Omental fat pad (tissue), 4 donors: ENCODE data around the gene ENO4. TPM values are rescaled to one million over a fixed set of nuclear protein-coding genes. Genes with fewer than 3 reads are reported as not detected.

Source experiments
- ATAC-seq: fragments of 150-250 bp; one replicate; pipeline ENCODE4 v1.9.1; 2016; ENCODE audit warnings: mild to moderate bottlenecking, moderate library complexity; ENCODE audit not compliant: low FRiP score
- DNase-seq: peaks from one replicate; pipeline ENCODE4 v3.0.0-alpha.2; 2019; ENCODE audit warnings: low spot score
- total RNA-seq, 4 donors: library from RNA; depleted of rRNA; stranded (reverse); fragments of >200 nt; gene quantifications; one replicate each; pipeline ENCODE4 v1.1.0, GENCODE V29; 2016
- TF ChIP-seq, protein P1 (sequence below), 3 donors: fragments of 450-650 bp; IDR thresholded peaks; one replicate each; pipeline ENCODE4 v1.5.1; 2016 to 2017; ENCODE audit warnings: antibody characterized with exemption in 3 of 3, mild to moderate bottlenecking in 3 of 3, moderate library complexity in 2 of 3

The ENO4 gene
- total RNA-seq, 4 donors from 2014 or later: 0.46 to 4.3 TPM; not detected in 2

- DNase-seq (no peak), ATAC-seq (no peak)
- TF ChIP-seq, protein P1, sequence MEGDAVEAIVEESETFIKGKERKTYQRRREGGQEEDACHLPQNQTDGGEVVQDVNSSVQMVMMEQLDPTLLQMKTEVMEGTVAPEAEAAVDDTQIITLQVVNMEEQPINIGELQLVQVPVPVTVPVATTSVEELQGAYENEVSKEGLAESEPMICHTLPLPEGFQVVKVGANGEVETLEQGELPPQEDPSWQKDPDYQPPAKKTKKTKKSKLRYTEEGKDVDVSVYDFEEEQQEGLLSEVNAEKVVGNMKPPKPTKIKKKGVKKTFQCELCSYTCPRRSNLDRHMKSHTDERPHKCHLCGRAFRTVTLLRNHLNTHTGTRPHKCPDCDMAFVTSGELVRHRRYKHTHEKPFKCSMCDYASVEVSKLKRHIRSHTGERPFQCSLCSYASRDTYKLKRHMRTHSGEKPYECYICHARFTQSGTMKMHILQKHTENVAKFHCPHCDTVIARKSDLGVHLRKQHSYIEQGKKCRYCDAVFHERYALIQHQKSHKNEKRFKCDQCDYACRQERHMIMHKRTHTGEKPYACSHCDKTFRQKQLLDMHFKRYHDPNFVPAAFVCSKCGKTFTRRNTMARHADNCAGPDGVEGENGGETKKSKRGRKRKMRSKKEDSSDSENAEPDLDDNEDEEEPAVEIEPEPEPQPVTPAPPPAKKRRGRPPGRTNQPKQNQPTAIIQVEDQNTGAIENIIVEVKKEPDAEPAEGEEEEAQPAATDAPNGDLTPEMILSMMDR (IDR thresholded peaks at IDR 0.05): no peak
Observed at GRCh38 chr10:116917481-116917880, 68.2 kb downstream of the ENO4 start.

GRCh38 chr10:116918583-116918982 is 69.3 kb downstream of the ENO4 start:
- DNase-seq: no peak
- TF ChIP-seq, protein P1 (IDR thresholded peaks at IDR 0.05): no peak

GRCh38 chr10:116919164-116919563 is 69.9 kb downstream of the ENO4 start:
- TF ChIP-seq, protein P1 (IDR thresholded peaks at IDR 0.05): no peak
- ATAC-seq (no peak), DNase-seq (no peak)

More at GRCh38 chr10:116918583-116918982, 69.3 kb downstream of the ENO4 start:
- ATAC-seq: no peak

GRCh38 chr10:116919706-116920105 is 70.4 kb downstream of the ENO4 start:
- DNase-seq (no peak), ATAC-seq (no peak)
- TF ChIP-seq, protein P1 (IDR thresholded peaks at IDR 0.05): no peak

GRCh38 chr10:116925056-116925455 is 75.8 kb downstream of the ENO4 start:
- ATAC-seq (no peak), DNase-seq (no peak)
- TF ChIP-seq, protein P1 (IDR thresholded peaks at IDR 0.05): no peak

DNA sequence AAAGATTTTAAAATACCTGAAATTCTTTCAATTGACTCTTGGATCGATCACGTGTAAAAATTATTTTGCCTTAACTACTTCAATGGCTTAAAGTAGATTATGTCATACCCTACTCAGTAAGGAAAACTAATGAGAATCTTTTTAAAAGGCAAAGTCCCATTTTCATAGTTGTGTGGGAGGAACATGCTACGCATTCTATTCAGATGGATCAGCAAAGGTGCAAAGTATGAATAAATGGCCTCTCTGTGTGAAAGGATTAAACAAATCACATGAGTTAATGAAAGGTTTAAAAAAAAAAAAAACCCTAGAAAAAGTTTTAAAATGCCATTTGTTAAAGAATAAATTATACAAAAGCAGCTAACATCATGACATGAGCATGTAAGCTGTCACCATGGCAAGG is 77.1 kb downstream of the ENO4 start:
- ATAC-seq (no peak), DNase-seq (no peak)
- TF ChIP-seq, protein P1 (IDR thresholded peaks at IDR 0.05): no peak

GRCh38 chr10:116931806-116932205 is 82.5 kb downstream of the ENO4 start:
- TF ChIP-seq, protein P1 (IDR thresholded peaks at IDR 0.05): no peak
- no peak for ATAC-seq
- DNase-seq: no peak

Other genes starting within 250 kb of the ENO4 start
- not detected for gene PNLIPRP2, start 228.5 kb upstream of the ENO4 start, total RNA-seq
- gene HSPA12A, start 106.9 kb upstream of the ENO4 start, total RNA-seq: 10 to 100 TPM; 20.2 to 55.1 (median 32.5) TPM
- gene SHTN1, start 155.7 kb downstream of the ENO4 start, total RNA-seq: 10 to 100 TPM in 3 of 4 donors, 1 to 10 TPM in 1; 6.3 to 29.9 (median 13.9) TPM